GM12878 (cell line): ENCODE measurements around the gene ITM2C. TPM values are rescaled to one million over a fixed set of nuclear protein-coding genes. Genes with fewer than 3 reads are reported as not detected.

Experiments
- polyA plus RNA-seq, 11 experiments: library from polyadenylated mRNA; depleted of rRNA in 4 of 11; unstranded in 6 of 11; stranded (reverse) in 5 of 11; fragments of >200 nt; fragmentation: Nextera tagmentation in 4 of 11; fragmentation: Illumina TruSeq in 1 of 11; extraction: Ambion mirVana in 4 of 11; extraction: Trizol in 1 of 11; gene quantifications; 1 replicate in 1 of 11; 2 replicates in 10 of 11; pipeline versions ENCODE4 v1.2.1 to v1.2.3, GENCODE V29; 2011 to 2016; ENCODE audit warnings: inconsistent platforms in 2 of 11, missing spikeins in 2 of 11, low read depth in 1 of 11
- total RNA-seq, 4 experiments: library from RNA; depleted of rRNA in 3 of 4; stranded (reverse); fragments of >200 nt in 3 of 4; fragmentation: Illumina TruSeq in 1 of 4; extraction: Trizol in 1 of 4; gene quantifications; 2 replicates each; pipeline versions ENCODE4 v1.2.1 to v1.2.3, GENCODE V29; 2013 to 2021

ITM2C gene
- total and polyA plus RNA-seq, 10 of the 15 experiments (the other 5 are each of a cell fraction or from before 2014, with no cell fraction given): 5.4 to 195 (median 149) TPM

Other genes with a start within 250 kb of the ITM2C start
- gene CAB39, start 152.1 kb upstream of the ITM2C start, total RNA-seq (2014; rRNA removed): 65.0 and 66.7 TPM in 2 replicates
- gene CAB39, start 152.1 kb upstream of the ITM2C start, total RNA-seq (2014; rRNA removed; fragmentation: Illumina TruSeq; extraction: Trizol): 88.0 and 90.4 TPM in 2 replicates
- 76.0 and 78.6 TPM in 2 replicates for gene CAB39, start 152.1 kb upstream of the ITM2C start, total RNA-seq (2021)
- gene CAB39, start 152.1 kb upstream of the ITM2C start, polyA plus RNA-seq (2011; rRNA removed): 129 and 157 TPM in 2 replicates
- gene CAB39, start 152.1 kb upstream of the ITM2C start, polyA plus RNA-seq (2014; fragmentation: Illumina TruSeq; extraction: Trizol): 86.0 and 90.8 TPM in 2 replicates
- gene CAB39, start 152.1 kb upstream of the ITM2C start, polyA plus RNA-seq (2014; fragmentation: Nextera tagmentation; extraction: Ambion mirVana): 10 to 100 TPM; 37.2 to 42.8 TPM
- gene CAB39, start 152.1 kb upstream of the ITM2C start, polyA plus RNA-seq (2014; rRNA removed): 54.8 and 59.9 TPM in 2 replicates
- 10 to 100 TPM; 13.3 to 60.8 TPM for gene CAB39, start 152.1 kb upstream of the ITM2C start, polyA plus RNA-seq (2016; fragmentation: Nextera tagmentation; extraction: Ambion mirVana)
- 11.2 and 12.3 TPM in 2 replicates for gene GPR55, start 60.3 kb downstream of the ITM2C start, total RNA-seq (2014; rRNA removed)
- 18.1 and 19.2 TPM in 2 replicates for gene GPR55, start 60.3 kb downstream of the ITM2C start, total RNA-seq (2014; rRNA removed; fragmentation: Illumina TruSeq; extraction: Trizol)
- gene GPR55, start 60.3 kb downstream of the ITM2C start, total RNA-seq (2021): 26.8 and 30.1 TPM in 2 replicates
- 16.5 and 26.9 TPM in 2 replicates for gene GPR55, start 60.3 kb downstream of the ITM2C start, polyA plus RNA-seq (2011; rRNA removed)
- gene GPR55, start 60.3 kb downstream of the ITM2C start, polyA plus RNA-seq (2014; fragmentation: Illumina TruSeq; extraction: Trizol): 20.4 and 24.4 TPM in 2 replicates
- gene GPR55, start 60.3 kb downstream of the ITM2C start, polyA plus RNA-seq (2014; fragmentation: Nextera tagmentation; extraction: Ambion mirVana): 1 to 10 TPM; 2.1 to 5.5 TPM
- 23.4 and 23.5 TPM in 2 replicates for gene GPR55, start 60.3 kb downstream of the ITM2C start, polyA plus RNA-seq (2014; rRNA removed)
- 10 to 100 TPM; 12.6 to 13.2 TPM for gene GPR55, start 60.3 kb downstream of the ITM2C start, polyA plus RNA-seq (2016; fragmentation: Nextera tagmentation; extraction: Ambion mirVana)
- gene SPATA3, start 131.2 kb downstream of the ITM2C start, total RNA-seq (2014; rRNA removed): not detected in 2 replicates
- gene SPATA3, start 131.2 kb downstream of the ITM2C start, total RNA-seq (2014; rRNA removed; fragmentation: Illumina TruSeq; extraction: Trizol): not detected in 2 replicates
- 0.19 TPM in 1 of 2 replicates, not detected in the other for gene SPATA3, start 131.2 kb downstream of the ITM2C start, total RNA-seq (2021)
- not detected in 2 replicates for gene SPATA3, start 131.2 kb downstream of the ITM2C start, polyA plus RNA-seq (2011; rRNA removed)
- gene SPATA3, start 131.2 kb downstream of the ITM2C start, polyA plus RNA-seq (2014; fragmentation: Illumina TruSeq; extraction: Trizol): not detected in 2 replicates
- not detected for gene SPATA3, start 131.2 kb downstream of the ITM2C start, polyA plus RNA-seq (2014; fragmentation: Nextera tagmentation; extraction: Ambion mirVana)
- gene SPATA3, start 131.2 kb downstream of the ITM2C start, polyA plus RNA-seq (2014; rRNA removed): 0.22 TPM in 1 of 2 replicates, not detected in the other
- not detected for gene SPATA3, start 131.2 kb downstream of the ITM2C start, polyA plus RNA-seq (2016; fragmentation: Nextera tagmentation; extraction: Ambion mirVana)
- under 0.01 TPM in 1 of 2 replicates, not detected in the other for gene C2orf72, start 172.6 kb downstream of the ITM2C start, total RNA-seq (2014; rRNA removed)
- not detected in 2 replicates for gene C2orf72, start 172.6 kb downstream of the ITM2C start, total RNA-seq (2014; rRNA removed; fragmentation: Illumina TruSeq; extraction: Trizol)
- gene C2orf72, start 172.6 kb downstream of the ITM2C start, total RNA-seq (2021): 0.08 and 0.18 TPM in 2 replicates
- gene C2orf72, start 172.6 kb downstream of the ITM2C start, polyA plus RNA-seq (2011; rRNA removed): 0.23 and 0.29 TPM in 2 replicates
- gene C2orf72, start 172.6 kb downstream of the ITM2C start, polyA plus RNA-seq (2014; fragmentation: Illumina TruSeq; extraction: Trizol): not detected in 2 replicates
- not detected for gene C2orf72, start 172.6 kb downstream of the ITM2C start, polyA plus RNA-seq (2014; fragmentation: Nextera tagmentation; extraction: Ambion mirVana)
- gene C2orf72, start 172.6 kb downstream of the ITM2C start, polyA plus RNA-seq (2014; rRNA removed): 0.03 TPM in 1 of 2 replicates, not detected in the other
- not detected for gene C2orf72, start 172.6 kb downstream of the ITM2C start, polyA plus RNA-seq (2016; fragmentation: Nextera tagmentation; extraction: Ambion mirVana)
- 104 and 110 TPM in 2 replicates for gene PSMD1, start 191.9 kb downstream of the ITM2C start, total RNA-seq (2014; rRNA removed)
- 117 and 120 TPM in 2 replicates for gene PSMD1, start 191.9 kb downstream of the ITM2C start, total RNA-seq (2014; rRNA removed; fragmentation: Illumina TruSeq; extraction: Trizol)
- 109 and 117 TPM in 2 replicates for gene PSMD1, start 191.9 kb downstream of the ITM2C start, total RNA-seq (2021)
- gene PSMD1, start 191.9 kb downstream of the ITM2C start, polyA plus RNA-seq (2011; rRNA removed): 139 and 176 TPM in 2 replicates
- gene PSMD1, start 191.9 kb downstream of the ITM2C start, polyA plus RNA-seq (2014; fragmentation: Illumina TruSeq; extraction: Trizol): 142 and 159 TPM in 2 replicates
- 100 to 1,000 TPM in 1 of 2 experiments, 10 to 100 TPM in 1; 96.4 to 220 TPM for gene PSMD1, start 191.9 kb downstream of the ITM2C start, polyA plus RNA-seq (2014; fragmentation: Nextera tagmentation; extraction: Ambion mirVana)
- 80.4 and 87.4 TPM in 2 replicates for gene PSMD1, start 191.9 kb downstream of the ITM2C start, polyA plus RNA-seq (2014; rRNA removed)
- 100 to 1,000 TPM; 162 to 165 TPM for gene PSMD1, start 191.9 kb downstream of the ITM2C start, polyA plus RNA-seq (2016; fragmentation: Nextera tagmentation; extraction: Ambion mirVana)